Left ventricle myocardium inferior (tissue), 1 donor: ENCODE data around the gene IL17REL. TPM values are rescaled to one million over a fixed set of nuclear protein-coding genes. Genes with fewer than 3 reads are reported as not detected.
A peak's percentile ranks its signal among the peaks of the same experiment; 100 is the strongest.

ENCODE experiments used
- DNase-seq: peaks from one replicate; pipeline ENCODE4 v3.0.0-alpha.2; 2020
- H3K27ac ChIP-seq: fragments of 200-600 bp; replicated peaks from 2 replicates; pipeline ENCODE4 v1.8.0; 2021
- H3K27me3 ChIP-seq: fragments of 200-600 bp; 2 replicates; pipeline ENCODE4 v1.8.0; 2021; ENCODE audit warnings: low read depth
- H3K36me3 ChIP-seq: fragments of 200-600 bp; 2 replicates; pipeline ENCODE4 v1.8.0; 2021
- H3K4me1 ChIP-seq: fragments of 200-600 bp; 2 replicates; pipeline ENCODE4 v1.8.0; 2021
- H3K4me3 ChIP-seq: fragments of 200-600 bp; 2 replicates; pipeline ENCODE4 v1.8.0; 2021; ENCODE audit warnings: mild to moderate bottlenecking, moderate library complexity
- H3K9me3 ChIP-seq: fragments of 200-600 bp; replicated peaks from 2 replicates; pipeline ENCODE4 v1.8.0; 2021
- intact Hi-C: fragments of 100-400 bp; cut with micrococcal nuclease; formaldehyde crosslinking; loops from one replicate; pipeline ENCODE4 v1.11.0; 2022
- total RNA-seq: library from RNA; stranded (reverse); fragmentation: NEBNext Ultra II Directional; extraction: Animal tissue kit (Norgen Biotek cat#: 25700); gene quantifications from one replicate; pipeline ENCODE4 v1.2.1, GENCODE V29; 2021
- TF ChIP-seq, protein P1 (sequence below): fragments of 200-600 bp; IDR thresholded peaks from 2 replicates; pipeline ENCODE4 v1.8.0; 2021; ENCODE audit warnings: antibody characterized with exemption, mild to moderate bottlenecking, borderline replicate concordance
- donor health status: DM: no; HTN: yes; CAD: no; lungs with severe emphysema.

Gene IL17REL
- total RNA-seq, 1 donor from 2014 or later = not detected

GRCh38 chr22:49963647-49964026 lies 48.9 kb downstream of the IL17REL start:
- H3K4me3 ChIP-seq = peak overlapping the region; percentile 96
- intact Hi-C loops = no loop called here
- peak; percentile 15 for DNase-seq
- H3K27ac ChIP-seq = peak overlapping the region; percentile 99
- TF ChIP-seq, protein P1, sequence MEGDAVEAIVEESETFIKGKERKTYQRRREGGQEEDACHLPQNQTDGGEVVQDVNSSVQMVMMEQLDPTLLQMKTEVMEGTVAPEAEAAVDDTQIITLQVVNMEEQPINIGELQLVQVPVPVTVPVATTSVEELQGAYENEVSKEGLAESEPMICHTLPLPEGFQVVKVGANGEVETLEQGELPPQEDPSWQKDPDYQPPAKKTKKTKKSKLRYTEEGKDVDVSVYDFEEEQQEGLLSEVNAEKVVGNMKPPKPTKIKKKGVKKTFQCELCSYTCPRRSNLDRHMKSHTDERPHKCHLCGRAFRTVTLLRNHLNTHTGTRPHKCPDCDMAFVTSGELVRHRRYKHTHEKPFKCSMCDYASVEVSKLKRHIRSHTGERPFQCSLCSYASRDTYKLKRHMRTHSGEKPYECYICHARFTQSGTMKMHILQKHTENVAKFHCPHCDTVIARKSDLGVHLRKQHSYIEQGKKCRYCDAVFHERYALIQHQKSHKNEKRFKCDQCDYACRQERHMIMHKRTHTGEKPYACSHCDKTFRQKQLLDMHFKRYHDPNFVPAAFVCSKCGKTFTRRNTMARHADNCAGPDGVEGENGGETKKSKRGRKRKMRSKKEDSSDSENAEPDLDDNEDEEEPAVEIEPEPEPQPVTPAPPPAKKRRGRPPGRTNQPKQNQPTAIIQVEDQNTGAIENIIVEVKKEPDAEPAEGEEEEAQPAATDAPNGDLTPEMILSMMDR = no peak
- H3K36me3 ChIP-seq = peaks cover 31% of the 10 kb centered on the region
- H3K9me3 ChIP-seq = no peaks in the 10 kb centered on the region
- H3K4me1 ChIP-seq = peaks cover 92% of the 10 kb centered on the region
- H3K27me3 ChIP-seq = no peaks in the 10 kb centered on the region

DNA sequence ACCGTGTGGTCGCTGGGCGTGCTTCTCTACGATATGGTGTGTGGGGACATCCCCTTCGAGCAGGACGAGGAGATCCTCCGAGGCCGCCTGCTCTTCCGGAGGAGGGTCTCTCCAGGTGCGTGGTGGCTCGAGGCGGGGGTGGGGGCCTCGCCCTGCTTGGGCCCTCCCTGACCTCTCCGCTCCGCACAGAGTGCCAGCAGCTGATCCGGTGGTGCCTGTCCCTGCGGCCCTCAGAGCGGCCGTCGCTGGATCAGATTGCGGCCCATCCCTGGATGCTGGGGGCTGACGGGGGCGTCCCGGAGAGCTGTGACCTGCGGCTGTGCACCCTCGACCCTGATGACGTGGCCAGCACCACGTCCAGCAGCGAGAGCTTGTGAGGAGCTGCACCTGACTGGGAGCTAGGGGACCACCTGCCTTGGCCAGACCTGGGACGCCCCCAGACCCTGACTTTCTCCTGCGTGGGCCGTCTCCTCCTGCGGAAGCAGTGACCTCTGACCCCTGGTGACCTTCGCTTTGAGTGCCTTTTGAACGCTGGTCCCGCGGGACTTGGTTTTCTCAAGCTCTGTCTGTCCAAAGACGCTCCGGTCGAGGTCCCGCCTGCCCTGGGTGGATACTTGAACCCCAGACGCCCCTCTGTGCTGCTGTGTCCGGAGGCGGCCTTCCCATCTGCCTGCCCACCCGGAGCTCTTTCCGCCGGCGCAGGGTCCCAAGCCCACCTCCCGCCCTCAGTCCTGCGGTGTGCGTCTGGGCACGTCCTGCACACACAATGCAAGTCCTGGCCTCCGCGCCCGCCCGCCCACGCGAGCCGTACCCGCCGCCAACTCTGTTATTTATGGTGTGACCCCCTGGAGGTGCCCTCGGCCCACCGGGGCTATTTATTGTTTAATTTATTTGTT lies 49.6 kb downstream of the IL17REL start:
- Histone ChIP-seq H3K27me3 (no peaks in the 10 kb centered on the region), H3K27ac (peak overlapping the region; percentile 99), H3K4me1 (peaks cover 86% of the 10 kb centered on the region), H3K9me3 (no peaks in the 10 kb centered on the region), H3K4me3 (peak overlapping the region; percentile 96), H3K36me3 (peaks cover 31% of the 10 kb centered on the region)
- peak; percentile 35 for DNase-seq
- TF ChIP-seq, protein P1 = no peak
- intact Hi-C loops = no loop called here

- intact Hi-C loops = no loop called here
- DNase-seq = peak; percentile 91
- Histone ChIP-seq H3K4me1 (peaks cover 78% of the 10 kb centered on the region), H3K4me3 (peak overlapping the region; percentile 96), H3K27me3 (no peaks in the 10 kb centered on the region), H3K27ac (peak overlapping the region; percentile 99), H3K36me3 (peaks cover 31% of the 10 kb centered on the region), H3K9me3 (no peaks in the 10 kb centered on the region)
- TF ChIP-seq, protein P1 = no peak
Observed at GRCh38 chr22:49962012-49962750, 50.4 kb downstream of the IL17REL start.

DNA sequence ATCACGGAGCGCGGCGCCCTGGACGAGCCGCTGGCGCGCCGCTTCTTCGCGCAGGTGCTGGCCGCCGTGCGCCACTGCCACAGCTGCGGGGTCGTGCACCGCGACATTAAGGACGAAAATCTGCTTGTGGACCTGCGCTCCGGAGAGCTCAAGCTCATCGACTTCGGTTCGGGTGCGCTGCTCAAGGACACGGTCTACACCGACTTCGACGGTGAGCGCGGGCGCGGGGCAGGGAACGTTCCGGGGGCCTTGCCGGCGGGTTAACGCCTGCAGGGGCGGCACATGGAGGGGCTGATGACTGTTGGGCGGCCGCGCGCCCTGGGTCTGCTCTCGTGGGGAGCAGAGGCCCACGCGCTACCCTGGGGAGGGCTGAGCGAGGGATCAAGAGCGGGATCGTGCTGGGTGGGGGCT lies 51.0 kb downstream of the IL17REL start:
- peak overlapping the region; percentile 96 for H3K4me3 ChIP-seq
- intact Hi-C loops = no loop called here
- TF ChIP-seq, protein P1 = no peak
- peak overlapping the region; percentile 99 for H3K27ac ChIP-seq
- peaks cover 74% of the 10 kb centered on the region for H3K4me1 ChIP-seq
- H3K27me3 ChIP-seq = no peaks in the 10 kb centered on the region
- no peaks in the 10 kb centered on the region for H3K9me3 ChIP-seq
- peak; percentile 20 for DNase-seq
- peaks cover 31% of the 10 kb centered on the region for H3K36me3 ChIP-seq

- Histone ChIP-seq H3K36me3 (peaks cover 31% of the 10 kb centered on the region), H3K9me3 (no peaks in the 10 kb centered on the region), H3K4me1 (peaks cover 73% of the 10 kb centered on the region), H3K27ac (peak overlapping the region; percentile 99), H3K4me3 (peak overlapping the region; percentile 96), H3K27me3 (no peaks in the 10 kb centered on the region)
- intact Hi-C loops = no loop called here
- peak; percentile 48 for DNase-seq
- TF ChIP-seq, protein P1 = no peak
Observed at GRCh38 chr22:49961005-49961600, 51.5 kb downstream of the IL17REL start.
